Progenitor cell of endocrine pancreas (in vitro differentiated cells): ENCODE data around the gene LSAMP. TPM values are rescaled to one million over a fixed set of nuclear protein-coding genes. Genes with fewer than 3 reads are reported as not detected.

Experiments
- DNase-seq: peaks from one replicate; pipeline ENCODE4 v3.0.0; 2021; ENCODE audit warnings: low spot score; ENCODE audit not compliant: unreplicated experiment
- H3K27ac Mint-ChIP-seq: 2 replicates; pipeline ENCODE4 v1.8.0; 2021; ENCODE audit warnings: mild to moderate bottlenecking, moderate library complexity, mixed read lengths
- H3K27me3 Mint-ChIP-seq: 2 replicates; pipeline ENCODE4 v1.8.0; 2021; ENCODE audit warnings: mixed read lengths
- H3K36me3 Mint-ChIP-seq: 2 replicates; pipeline ENCODE4 v1.8.0; 2022; ENCODE audit warnings: mixed read lengths; ENCODE audit not compliant: insufficient read depth
- H3K4me1 Mint-ChIP-seq: 2 replicates; pipeline ENCODE4 v1.8.0; 2021; ENCODE audit warnings: low read depth, mixed read lengths
- H3K4me3 Mint-ChIP-seq: 2 replicates; pipeline ENCODE4 v1.8.0; 2021; ENCODE audit warnings: low read depth, mild to moderate bottlenecking, moderate library complexity, mixed read lengths
- H3K9me3 Mint-ChIP-seq: 2 replicates; pipeline ENCODE4 v1.8.0; 2021; ENCODE audit warnings: low read depth, mixed read lengths
- total RNA-seq: library from RNA; stranded (reverse); gene quantifications from 2 replicates; pipeline ENCODE4 v1.2.1, GENCODE V29; 2021
- TF ChIP-seq, protein P1 (sequence below): fragments of 200-600 bp; sonication (generic); IDR thresholded peaks from one replicate; pipeline ENCODE4 v1.5.0; 2021; ENCODE audit warnings: antibody characterized with exemption, mild to moderate bottlenecking; ENCODE audit not compliant: unreplicated experiment

LSAMP gene
- total RNA-seq, 1 donor from 2014 or later: 20.7 TPM

DNA sequence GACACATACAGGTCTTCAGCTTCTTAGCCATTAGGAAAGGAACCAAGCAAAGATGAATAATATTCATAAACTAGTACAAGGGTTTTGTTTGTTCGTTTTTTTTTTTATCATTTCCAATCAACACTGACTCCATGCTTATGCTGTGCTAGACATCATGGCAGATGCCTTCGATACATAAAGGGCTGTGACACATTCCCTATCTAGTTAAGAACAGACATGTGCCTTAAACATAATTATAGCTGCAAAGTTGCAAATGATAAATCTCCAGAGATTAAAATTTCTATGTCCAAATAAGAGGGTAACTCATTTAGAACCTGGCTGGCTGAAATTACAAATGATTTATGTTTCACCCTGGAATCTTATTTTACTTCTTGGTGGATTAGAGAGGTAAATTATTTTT, 386.4 kb downstream of the LSAMP start:
- Mint-ChIP-seq H3K27ac (no peak overlapping the region), H3K27me3 (no peaks in the 10 kb centered on the region), H3K9me3 (no peaks in the 10 kb centered on the region), H3K4me3 (no peak overlapping the region), H3K36me3 (no peaks in the 10 kb centered on the region), H3K4me1 (peaks cover 2% of the 10 kb centered on the region)
- no peak for DNase-seq
- TF ChIP-seq, protein P1, sequence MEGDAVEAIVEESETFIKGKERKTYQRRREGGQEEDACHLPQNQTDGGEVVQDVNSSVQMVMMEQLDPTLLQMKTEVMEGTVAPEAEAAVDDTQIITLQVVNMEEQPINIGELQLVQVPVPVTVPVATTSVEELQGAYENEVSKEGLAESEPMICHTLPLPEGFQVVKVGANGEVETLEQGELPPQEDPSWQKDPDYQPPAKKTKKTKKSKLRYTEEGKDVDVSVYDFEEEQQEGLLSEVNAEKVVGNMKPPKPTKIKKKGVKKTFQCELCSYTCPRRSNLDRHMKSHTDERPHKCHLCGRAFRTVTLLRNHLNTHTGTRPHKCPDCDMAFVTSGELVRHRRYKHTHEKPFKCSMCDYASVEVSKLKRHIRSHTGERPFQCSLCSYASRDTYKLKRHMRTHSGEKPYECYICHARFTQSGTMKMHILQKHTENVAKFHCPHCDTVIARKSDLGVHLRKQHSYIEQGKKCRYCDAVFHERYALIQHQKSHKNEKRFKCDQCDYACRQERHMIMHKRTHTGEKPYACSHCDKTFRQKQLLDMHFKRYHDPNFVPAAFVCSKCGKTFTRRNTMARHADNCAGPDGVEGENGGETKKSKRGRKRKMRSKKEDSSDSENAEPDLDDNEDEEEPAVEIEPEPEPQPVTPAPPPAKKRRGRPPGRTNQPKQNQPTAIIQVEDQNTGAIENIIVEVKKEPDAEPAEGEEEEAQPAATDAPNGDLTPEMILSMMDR: no peak

DNA sequence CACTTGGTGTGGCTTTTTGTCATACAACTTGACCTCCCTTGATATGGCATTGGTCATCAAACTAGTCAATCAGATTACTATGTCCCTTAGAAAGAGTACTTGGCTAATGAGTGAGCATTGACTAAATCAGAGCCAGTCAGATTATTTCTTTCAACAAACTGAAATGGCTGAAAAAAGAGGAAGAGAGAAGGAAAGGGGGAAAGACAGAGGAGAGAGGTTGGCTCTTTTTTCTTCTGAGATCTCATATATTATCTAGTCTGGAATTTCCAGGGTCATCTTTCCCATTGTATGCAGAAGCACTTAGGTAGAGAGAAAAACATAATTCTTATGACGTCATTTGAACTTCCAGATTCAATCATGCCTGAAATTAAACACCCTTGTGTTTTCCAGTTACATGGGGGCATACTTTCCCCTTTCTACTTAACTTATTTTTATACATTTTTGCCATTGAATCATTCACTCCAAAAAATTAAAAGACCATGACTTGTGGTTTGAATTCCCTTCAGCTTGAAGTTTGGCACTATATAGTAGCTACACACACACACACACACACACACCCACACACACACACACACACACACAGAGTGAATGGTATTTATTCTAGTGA, 387.8 kb downstream of the LSAMP start:
- Mint-ChIP-seq H3K9me3 (no peaks in the 10 kb centered on the region), H3K4me1 (peaks cover 2% of the 10 kb centered on the region), H3K27ac (no peak overlapping the region), H3K27me3 (no peaks in the 10 kb centered on the region), H3K36me3 (no peaks in the 10 kb centered on the region), H3K4me3 (no peak overlapping the region)
- TF ChIP-seq, protein P1: no peak
- DNase-seq: no peak

DNA sequence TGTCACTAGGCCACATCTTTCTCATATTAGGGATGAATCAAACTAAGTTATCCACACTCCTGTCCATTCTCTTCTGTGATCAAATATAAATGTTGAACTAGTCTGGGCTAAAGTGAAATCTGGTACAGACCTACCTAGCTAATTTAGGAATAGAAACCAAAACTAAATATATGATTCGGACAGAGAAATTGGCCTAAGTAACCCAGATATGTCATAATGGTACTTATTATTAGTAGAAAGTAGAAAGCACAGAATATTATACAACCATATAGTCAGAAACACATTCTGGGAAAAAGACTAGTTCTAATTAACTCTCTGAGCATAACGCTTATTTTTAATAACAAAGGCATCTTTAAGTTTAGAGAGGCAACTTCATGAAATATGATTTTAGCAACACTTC, 389.0 kb downstream of the LSAMP start:
- TF ChIP-seq, protein P1: no peak
- no peak overlapping the region for H3K27ac Mint-ChIP-seq
- H3K4me3 Mint-ChIP-seq: no peak overlapping the region
- no peaks in the 10 kb centered on the region for H3K9me3 Mint-ChIP-seq
- peaks cover 2% of the 10 kb centered on the region for H3K4me1 Mint-ChIP-seq
- H3K27me3 Mint-ChIP-seq: no peaks in the 10 kb centered on the region
- no peaks in the 10 kb centered on the region for H3K36me3 Mint-ChIP-seq
- DNase-seq: no peak

DNA sequence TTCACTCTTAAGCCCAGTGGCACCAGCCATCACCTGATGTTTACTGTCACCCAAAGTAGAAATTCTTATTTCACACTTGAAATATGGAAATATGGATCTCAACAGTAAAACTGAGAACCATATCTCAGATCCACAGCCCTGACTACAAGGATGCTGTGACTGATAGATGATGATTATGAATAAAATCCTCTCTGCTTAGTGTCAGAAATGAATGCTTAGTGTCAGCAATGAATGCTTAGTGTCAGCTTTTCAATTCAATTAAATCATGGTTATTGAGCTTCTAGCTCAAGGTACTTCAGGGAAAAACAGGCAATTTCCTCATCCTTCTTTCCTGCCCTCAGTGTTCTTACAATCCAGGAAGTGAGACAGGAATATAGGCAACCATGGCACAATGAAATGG, 392.3 kb downstream of the LSAMP start:
- DNase-seq: no peak
- Mint-ChIP-seq H3K36me3 (no peaks in the 10 kb centered on the region), H3K27me3 (no peaks in the 10 kb centered on the region), H3K27ac (no peak overlapping the region), H3K9me3 (no peaks in the 10 kb centered on the region), H3K4me1 (no peaks in the 10 kb centered on the region), H3K4me3 (no peak overlapping the region)
- TF ChIP-seq, protein P1: no peak

DNA sequence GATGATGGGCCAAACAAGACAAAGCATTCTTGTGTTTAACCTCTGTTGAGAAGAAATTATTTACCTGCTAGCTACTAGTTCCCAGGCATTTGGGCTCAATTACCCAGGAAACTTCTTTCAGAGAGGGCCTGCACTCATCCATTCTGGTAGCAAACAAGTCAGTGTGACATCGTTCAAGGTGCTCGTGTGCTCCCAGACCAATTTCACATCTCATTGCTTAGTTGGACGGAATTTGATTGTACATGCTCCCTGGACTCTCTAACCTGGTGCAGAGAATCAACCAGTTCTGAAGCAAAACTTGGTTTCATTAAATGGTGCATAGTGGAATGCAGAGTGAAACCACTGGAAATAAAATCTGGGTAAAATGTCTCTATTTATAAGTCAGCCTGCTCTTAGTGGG, 392.7 kb downstream of the LSAMP start:
- H3K4me3 Mint-ChIP-seq: no peak overlapping the region
- no peaks in the 10 kb centered on the region for H3K4me1 Mint-ChIP-seq
- no peaks in the 10 kb centered on the region for H3K27me3 Mint-ChIP-seq
- H3K9me3 Mint-ChIP-seq: no peaks in the 10 kb centered on the region
- H3K36me3 Mint-ChIP-seq: no peaks in the 10 kb centered on the region
- no peak for DNase-seq
- TF ChIP-seq, protein P1: no peak
- H3K27ac Mint-ChIP-seq: no peak overlapping the region
